Tibial nerve (tissue), 4 donors: ENCODE data around the gene ABHD12. TPM values are rescaled to one million over a fixed set of nuclear protein-coding genes. Genes with fewer than 3 reads are reported as not detected.
A peak's percentile ranks its signal among the peaks of the same experiment; 100 is the strongest.

ENCODE experiments used
- DNase-seq, 2 donors: peaks; one replicate each; pipeline ENCODE4 v3.0.0-alpha.2; 2019; ENCODE audit warnings: low spot score in 2 of 2
- H3K27ac ChIP-seq, 4 donors: fragments of 200-600 bp; sonication (generic) in 3 of 4; one replicate each; pipeline ENCODE4 v1.5.1; 2017 to 2019; ENCODE audit warnings: mild to moderate bottlenecking in 1 of 4
- H3K27me3 ChIP-seq, 2 donors: fragments of 200-600 bp; sonication (generic) in 1 of 2; one replicate each; pipeline versions ENCODE4 v1.5.1 to v1.6.0; 2017 to 2019
- H3K36me3 ChIP-seq, 3 donors: fragments of 200-600 bp; sonication (generic); one replicate each; pipeline ENCODE4 v1.5.1; 2018 to 2019
- H3K4me1 ChIP-seq, 4 donors: fragments of 200-600 bp; sonication (generic) in 3 of 4; one replicate each; pipeline ENCODE4 v1.5.1; 2017 to 2019
- H3K4me3 ChIP-seq, 4 donors: fragments of 200-600 bp; sonication (generic) in 3 of 4; one replicate each; pipeline ENCODE4 v1.5.1; 2017 to 2019; ENCODE audit warnings: mild to moderate bottlenecking in 1 of 4, moderate library complexity in 1 of 4
- H3K9me3 ChIP-seq, 4 donors: fragments of 200-600 bp; sonication (generic) in 3 of 4; one replicate each; pipeline ENCODE4 v1.5.1; 2017 to 2019
- CTCF ChIP-seq, 5 experiments: fragments of 200-600 bp in 3 of 5; fragments of 450-650 bp in 2 of 5; sonication (generic) in 3 of 5; IDR thresholded peaks; one replicate each; pipeline ENCODE4 v1.5.1; 2016 to 2019; ENCODE audit warnings: antibody characterized with exemption in 5 of 5, mild to moderate bottlenecking in 3 of 5, moderate library complexity in 2 of 5
- EP300 ChIP-seq, 2 donors: sonication (generic); formaldehyde crosslinking; IDR thresholded peaks; one replicate each; pipeline ENCODE4 v1.6.1; 2017; ENCODE audit warnings: antibody characterized with exemption in 2 of 2, mild to moderate bottlenecking in 1 of 2
- POLR2A ChIP-seq, 2 donors: fragments of 450-650 bp; IDR thresholded peaks; one replicate each; pipeline ENCODE4 v1.6.1; 2017; ENCODE audit warnings: antibody characterized with exemption in 2 of 2, mild to moderate bottlenecking in 2 of 2, moderate library complexity in 2 of 2
- WGBS, 2 donors: methylation state at CpG; one replicate each; pipeline ENCODE4 v1.1.5; 2018; 5-methylcytosine and 5-hydroxymethylcytosine counted together
- total RNA-seq, 4 donors: library from RNA; depleted of rRNA; stranded (reverse); fragments of >200 nt; gene quantifications; one replicate each; pipeline ENCODE4 v1.1.0, GENCODE V29; 2016

The ABHD12 gene
- 100 to 1,000 TPM in 2 of 4 donors, 10 to 100 TPM in 2; 67.2 to 116 (median 105) TPM for total RNA-seq

DNA sequence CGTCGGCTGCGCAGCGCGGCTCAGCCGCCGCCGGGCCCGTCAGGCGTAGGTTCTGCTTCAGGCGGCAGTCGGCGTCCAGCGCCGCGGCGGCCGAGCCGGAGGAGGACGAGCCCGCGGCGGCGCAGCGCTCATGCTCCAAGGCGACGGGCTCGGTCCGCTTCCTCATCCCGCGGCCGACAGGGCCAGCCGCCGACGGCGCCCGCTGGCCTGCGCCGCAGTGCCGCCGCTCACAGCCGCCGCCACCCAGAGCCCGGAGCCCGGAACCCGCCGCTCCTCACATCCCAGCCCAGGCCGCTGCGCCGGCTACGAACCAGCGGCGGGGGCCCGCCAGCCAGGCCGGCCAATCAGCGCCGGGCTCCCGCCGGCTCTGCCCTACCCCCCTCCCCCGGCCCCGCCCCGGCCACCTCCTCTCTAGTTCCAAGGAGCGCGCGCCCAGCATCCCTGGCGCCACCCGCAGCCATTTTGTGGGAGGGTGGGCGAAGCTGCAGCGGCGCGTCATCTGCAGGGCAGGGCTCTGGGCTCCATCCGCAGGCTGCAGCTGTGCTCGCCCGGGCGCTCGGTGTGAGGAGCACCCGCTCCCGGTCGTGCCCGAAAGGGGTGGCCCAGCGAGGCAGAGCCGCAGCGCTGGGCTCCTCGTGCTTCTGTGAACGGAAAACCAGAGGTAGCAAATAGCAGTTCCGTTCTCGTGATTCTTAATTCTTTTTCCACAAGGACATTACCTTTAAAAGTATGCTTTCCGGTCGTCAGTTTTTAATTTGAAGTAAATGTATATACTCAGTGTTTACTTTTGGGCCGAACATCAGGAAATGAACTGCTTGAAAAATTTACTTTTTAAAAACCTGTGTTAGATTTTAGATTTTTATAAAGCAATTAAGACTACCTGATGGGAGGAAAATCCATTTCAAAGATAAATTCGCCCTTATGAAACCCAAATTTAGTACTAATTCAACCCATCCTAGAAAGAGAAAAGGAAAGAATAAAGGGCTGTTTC, at the start of gene ABHD12:
TSS of gene ABHD12 (minus strand) at position 298 of the 991 bp plus-strand sequence. CDS start at position 166, 132 bp downstream.
- Histone ChIP-seq H3K9me3 (no peaks in the 10 kb centered on the region), H3K27me3 (no peaks in the 10 kb centered on the region), H3K27ac (peak within 1 kb of the TSS; percentile 64 to 97 (median 92)), H3K4me3 (peak within 1 kb of the TSS; percentile 67 to 98 (median 86)), H3K36me3 (peaks cover 0 to 10% (median 0%) of the 10 kb centered on the region in 3 donors), H3K4me1 (peaks cover 0 to 15% (median 3%) of the 10 kb centered on the region in 4 donors)
- DNase-seq: peak; percentile 88 to 93
- TF ChIP-seq POLR2A (IDR thresholded peaks at IDR 0.05) (peak; percentile 51 to 84), CTCF (IDR thresholded peaks at IDR 0.05) (peak in 2 of 5 experiments; percentile 6 to 18), EP300 (IDR thresholded peaks at IDR 0.05) (peak in 1 of 2 donors; percentile 88)
- WGBS, 2 donors: 1% methylated on average over 27 to 82 of the region's 91 CpGs

- H3K27ac ChIP-seq: no peak overlapping the region
- H3K9me3 ChIP-seq: no peaks in the 10 kb centered on the region
- TF ChIP-seq POLR2A (IDR thresholded peaks at IDR 0.05): no peak
- no peak for TF ChIP-seq EP300 (IDR thresholded peaks at IDR 0.05)
- TF ChIP-seq CTCF (IDR thresholded peaks at IDR 0.05): no peak
- no peaks in the 10 kb centered on the region for H3K4me1 ChIP-seq
- H3K4me3 ChIP-seq: no peak overlapping the region
- peaks cover 0 to 6% (median 0%) of the 10 kb centered on the region in 3 donors for H3K36me3 ChIP-seq
- 75 to 90% methylated on average over 3 of the region's 3 CpGs for WGBS, 2 donors
- H3K27me3 ChIP-seq: peaks cover 0 to 2% of the 10 kb centered on the region in 2 donors
- DNase-seq: no peak
These were observed 48.7 kb upstream of the ABHD12 start for GRCh38 chr20:25439328-25439727.

DNA sequence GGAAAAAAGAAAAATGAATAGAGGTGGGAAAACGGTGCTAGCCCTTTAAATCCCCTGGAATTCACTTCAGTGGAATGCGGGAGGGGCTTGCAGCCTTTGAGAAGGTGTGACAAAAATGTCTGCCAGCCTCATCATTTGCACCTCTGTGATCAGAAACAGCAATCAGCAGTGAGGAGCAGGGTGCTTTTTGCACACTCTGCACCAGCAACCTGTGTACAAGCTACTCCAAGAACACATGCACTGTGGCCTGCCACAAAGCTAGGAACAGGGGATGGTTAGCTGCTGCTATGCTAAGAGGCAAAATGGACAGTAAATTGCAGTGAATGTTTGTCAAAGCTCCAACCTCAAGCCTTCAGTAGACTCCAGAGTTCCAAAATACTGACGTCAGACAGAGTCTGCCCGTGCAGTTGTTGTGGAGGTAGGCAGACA, 46.5 kb upstream of the ABHD12 start:
- 52 to 54% methylated on average over 4 of the region's 4 CpGs for WGBS, 2 donors
- TF ChIP-seq CTCF (IDR thresholded peaks at IDR 0.05): no peak
- TF ChIP-seq EP300 (IDR thresholded peaks at IDR 0.05): no peak
- TF ChIP-seq POLR2A (IDR thresholded peaks at IDR 0.05): no peak
- no peak for DNase-seq
- Histone ChIP-seq H3K4me1 (no peaks in the 10 kb centered on the region), H3K27me3 (peaks cover 0 to 2% of the 10 kb centered on the region in 2 donors), H3K4me3 (no peak overlapping the region), H3K36me3 (peaks cover 0 to 6% (median 0%) of the 10 kb centered on the region in 3 donors), H3K9me3 (no peaks in the 10 kb centered on the region), H3K27ac (no peak overlapping the region)

DNA sequence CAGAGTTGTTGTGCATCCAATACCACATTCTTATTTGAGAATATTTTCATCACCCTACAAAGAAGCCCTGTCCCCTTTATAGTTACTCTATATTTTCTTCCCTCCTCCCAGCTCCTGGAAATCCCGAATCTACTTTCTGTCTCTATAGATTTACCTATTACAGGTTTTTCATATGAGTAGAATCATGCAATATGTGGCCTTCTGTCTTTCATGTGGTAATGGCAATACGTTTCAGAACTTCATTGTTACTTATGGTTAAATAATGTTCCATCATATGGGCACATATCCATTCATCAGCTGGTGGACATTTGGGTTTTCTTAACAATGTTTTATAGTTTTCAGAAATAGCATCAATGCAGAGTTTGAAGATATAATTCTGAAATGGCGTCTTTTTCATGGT, 33.9 kb upstream of the ABHD12 start:
- H3K9me3 ChIP-seq: no peaks in the 10 kb centered on the region
- 83 to 87% methylated on average over 3 of the region's 3 CpGs for WGBS, 2 donors
- H3K27me3 ChIP-seq: no peaks in the 10 kb centered on the region
- no peaks in the 10 kb centered on the region for H3K4me1 ChIP-seq
- no peak overlapping the region for H3K4me3 ChIP-seq
- H3K36me3 ChIP-seq: peaks cover 0 to 13% (median 0%) of the 10 kb centered on the region in 3 donors
- no peak overlapping the region for H3K27ac ChIP-seq
- DNase-seq: no peak
- TF ChIP-seq POLR2A (IDR thresholded peaks at IDR 0.05) (no peak), CTCF (IDR thresholded peaks at IDR 0.05) (no peak), EP300 (IDR thresholded peaks at IDR 0.05) (no peak)

GRCh38 chr20:25422032-25422431, 31.4 kb upstream of the ABHD12 start:
- Histone ChIP-seq H3K4me1 (no peaks in the 10 kb centered on the region), H3K27me3 (no peaks in the 10 kb centered on the region), H3K27ac (no peak overlapping the region), H3K9me3 (no peaks in the 10 kb centered on the region), H3K4me3 (no peak overlapping the region), H3K36me3 (peaks cover 0 to 4% (median 0%) of the 10 kb centered on the region in 3 donors)
- 91 to 95% methylated on average over 4 of the region's 4 CpGs for WGBS, 2 donors
- DNase-seq: no peak
- TF ChIP-seq CTCF (IDR thresholded peaks at IDR 0.05) (no peak), POLR2A (IDR thresholded peaks at IDR 0.05) (no peak), EP300 (IDR thresholded peaks at IDR 0.05) (no peak)
